HG02840 (cell line): Measurements from ENCODE around the gene CRTC2.
A peak's percentile ranks its signal among the peaks of the same experiment; 100 is the strongest.
"Not testable (repeated sequence)": the region's sequence is repeated elsewhere in the genome, so short reads cannot be mapped to it uniquely, and the experiment has no call there.

Experiments used
- ATAC-seq: cut with Tn5 transposase; IDR thresholded peaks from one replicate; pipeline ENCODE4 v1.9.1; 2021; ENCODE audit warnings: mild to moderate bottlenecking, moderate library complexity, moderate number of reproducible peaks; ENCODE audit not compliant: unreplicated experiment, low FRiP score

The CRTC2 gene

GRCh38 chr1:153958111-153958960 lies at the start of gene CRTC2:
TSS of gene CRTC2 (minus strand) at chr1:153958612. CDS start at chr1:153958497, 115 bp downstream.
- ATAC-seq: peak; percentile 59

GRCh38 chr1:154006136-154006535 lies 47.7 kb upstream of the CRTC2 start:
- no peak for ATAC-seq

GRCh38 chr1:154000420-154000819 lies 42.0 kb upstream of the CRTC2 start:
- no peak for ATAC-seq

- not testable (repeated sequence) for ATAC-seq
These were observed 38.5 kb upstream of the CRTC2 start for GRCh38 chr1:153996882-153997281.

GRCh38 chr1:153995640-153996039 lies 37.2 kb upstream of the CRTC2 start:
- no peak for ATAC-seq

GRCh38 chr1:153995202-153995601 lies 36.8 kb upstream of the CRTC2 start:
- ATAC-seq: no peak

- ATAC-seq: no peak
These were observed 33.4 kb upstream of the CRTC2 start for GRCh38 chr1:153991806-153992205.

- ATAC-seq: no peak
These were observed 32.8 kb upstream of the CRTC2 start for GRCh38 chr1:153991151-153991630.

- peak; percentile 81 for ATAC-seq
These were observed 32.2 kb upstream of the CRTC2 start, which contains the start of gene RPS27 for GRCh38 chr1:153990468-153991150. TSS of gene RPS27 (plus strand) at chr1:153990762. CDS start at chr1:153990797, 35 bp downstream.

- ATAC-seq: no peak
These were observed 29.2 kb upstream of the CRTC2 start for GRCh38 chr1:153987621-153988020.

- ATAC-seq: no peak
These were observed 27.7 kb upstream of the CRTC2 start, which contains the start of gene RAB13 for GRCh38 chr1:153985941-153986761. TSS of gene RAB13 (minus strand) at chr1:153986339. CDS start at chr1:153986236, 103 bp downstream.

- no peak for ATAC-seq
These were observed 27.0 kb upstream of the CRTC2 start for GRCh38 chr1:153985341-153985912.

GRCh38 chr1:153984123-153984894 lies 25.9 kb upstream of the CRTC2 start:
- no peak for ATAC-seq

- ATAC-seq: not testable (repeated sequence)
These were observed 23.3 kb upstream of the CRTC2 start for GRCh38 chr1:153981735-153982134.

GRCh38 chr1:153979091-153979490 lies 20.7 kb upstream of the CRTC2 start:
- ATAC-seq: not testable (repeated sequence)

- no peak for ATAC-seq
These were observed 20.0 kb upstream of the CRTC2 start for GRCh38 chr1:153978274-153978909.

GRCh38 chr1:153977250-153978240 lies 19.1 kb upstream of the CRTC2 start, which contains the start of gene JTB:
TSS of gene JTB (minus strand) at chr1:153977674. CDS start at chr1:153977252, 422 bp downstream.
- ATAC-seq: no peak
